Choroid plexus epithelial cell (primary cell): ENCODE measurements around the gene TMEM131.

Experiments
- DNase-seq: peaks from one replicate; pipeline ENCODE4 v3.0.0-alpha.2; 2010; ENCODE audit warnings: low read depth
- H3K4me3 ChIP-seq: 2 replicates; pipeline ENCODE4 v1.5.1; 2011; ENCODE audit warnings: low read depth, mild to moderate bottlenecking, control low read depth, low read length, moderate library complexity
- TF ChIP-seq, protein P1 (sequence below): conservative IDR thresholded peaks from 2 replicates; pipeline ENCODE4 v1.5.1; 2011; ENCODE audit warnings: low read depth, mild to moderate bottlenecking, control low read depth, inconsistent platforms, low read length, moderate library complexity

TMEM131 gene

DNA sequence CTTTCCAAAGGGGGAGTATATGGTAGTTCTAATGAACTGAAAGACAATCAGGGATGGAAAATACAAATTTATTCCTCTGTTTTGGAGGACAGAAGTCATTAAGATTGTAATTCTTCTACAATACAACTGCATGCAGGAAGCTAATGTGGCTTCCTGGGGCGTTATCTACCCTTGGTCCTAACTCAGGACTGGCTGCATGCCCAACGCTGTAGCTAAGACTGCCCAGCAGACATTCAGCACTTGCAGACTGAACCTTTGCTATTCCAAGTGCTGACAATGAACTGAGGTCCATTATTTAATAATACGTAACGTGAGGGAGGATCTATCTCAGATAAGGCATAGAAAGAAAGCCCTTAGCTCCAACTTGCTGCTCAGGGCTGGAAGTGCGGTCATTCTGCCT lies 229.2 kb downstream of the TMEM131 start:
- TF ChIP-seq, protein P1, sequence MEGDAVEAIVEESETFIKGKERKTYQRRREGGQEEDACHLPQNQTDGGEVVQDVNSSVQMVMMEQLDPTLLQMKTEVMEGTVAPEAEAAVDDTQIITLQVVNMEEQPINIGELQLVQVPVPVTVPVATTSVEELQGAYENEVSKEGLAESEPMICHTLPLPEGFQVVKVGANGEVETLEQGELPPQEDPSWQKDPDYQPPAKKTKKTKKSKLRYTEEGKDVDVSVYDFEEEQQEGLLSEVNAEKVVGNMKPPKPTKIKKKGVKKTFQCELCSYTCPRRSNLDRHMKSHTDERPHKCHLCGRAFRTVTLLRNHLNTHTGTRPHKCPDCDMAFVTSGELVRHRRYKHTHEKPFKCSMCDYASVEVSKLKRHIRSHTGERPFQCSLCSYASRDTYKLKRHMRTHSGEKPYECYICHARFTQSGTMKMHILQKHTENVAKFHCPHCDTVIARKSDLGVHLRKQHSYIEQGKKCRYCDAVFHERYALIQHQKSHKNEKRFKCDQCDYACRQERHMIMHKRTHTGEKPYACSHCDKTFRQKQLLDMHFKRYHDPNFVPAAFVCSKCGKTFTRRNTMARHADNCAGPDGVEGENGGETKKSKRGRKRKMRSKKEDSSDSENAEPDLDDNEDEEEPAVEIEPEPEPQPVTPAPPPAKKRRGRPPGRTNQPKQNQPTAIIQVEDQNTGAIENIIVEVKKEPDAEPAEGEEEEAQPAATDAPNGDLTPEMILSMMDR = no peak
- H3K4me3 ChIP-seq = no peak overlapping the region
- DNase-seq = no peak

GRCh38 chr2:97765933-97766332 lies 229.8 kb downstream of the TMEM131 start:
- DNase-seq = no peak
- H3K4me3 ChIP-seq = no peak overlapping the region
- TF ChIP-seq, protein P1 = no peak

GRCh38 chr2:97764559-97765263 lies 231.0 kb downstream of the TMEM131 start:
- no peak for DNase-seq
- TF ChIP-seq, protein P1 = no peak

DNA sequence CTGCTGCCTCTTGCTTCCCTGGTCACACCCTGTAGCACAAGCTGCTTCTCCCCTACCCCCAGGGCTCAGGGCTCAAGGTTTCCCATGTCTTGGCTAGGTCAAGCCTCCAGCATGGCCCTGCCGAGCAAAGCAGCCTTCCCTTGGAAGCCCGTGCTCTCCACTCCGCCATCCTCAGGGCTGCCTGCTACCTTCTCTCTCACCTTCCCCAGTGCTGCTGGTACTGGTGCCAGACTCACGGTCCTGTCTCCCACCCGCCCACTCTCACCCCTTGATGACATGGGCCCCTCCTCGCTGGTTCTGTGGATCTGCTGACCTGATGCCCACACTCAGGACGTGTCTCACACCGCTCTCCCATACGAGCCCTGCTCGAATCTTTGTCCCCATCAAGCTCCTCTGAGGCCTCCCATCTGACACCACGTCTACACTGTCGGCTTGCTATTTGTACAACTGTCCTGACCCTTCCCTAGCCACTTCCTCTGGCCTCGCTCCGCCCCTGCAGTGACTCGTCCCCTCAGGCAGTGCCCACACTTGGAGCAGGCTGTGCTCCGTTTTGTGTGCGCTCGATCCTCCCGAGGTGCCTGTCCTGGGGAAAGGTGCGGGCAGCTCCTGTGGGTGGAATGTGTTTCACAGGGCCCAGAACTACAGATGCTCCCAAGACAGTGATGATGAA lies 232.4 kb downstream of the TMEM131 start:
- DNase-seq = no peak
- TF ChIP-seq, protein P1 = no peak
- H3K4me3 ChIP-seq = no peak overlapping the region

More at GRCh38 chr2:97764559-97765263, 231.0 kb downstream of the TMEM131 start:
- H3K4me3 ChIP-seq = no peak overlapping the region

GRCh38 chr2:97761192-97761591 lies 234.6 kb downstream of the TMEM131 start:
- H3K4me3 ChIP-seq = no peak overlapping the region
- no peak for DNase-seq
- TF ChIP-seq, protein P1 = no peak

- no peak for DNase-seq
- TF ChIP-seq, protein P1 = no peak
Observed at GRCh38 chr2:97760480-97761049, 235.2 kb downstream of the TMEM131 start.

More at GRCh38 chr2:97760480-97761049, 235.2 kb downstream of the TMEM131 start:
- H3K4me3 ChIP-seq = no peak overlapping the region
